Stimulated activated CD8-positive, alpha-beta memory T cell treated with anti-CD3 and anti-CD28 coated beads, Interleukin-4, amount 100 ng/mL, for 24 hours (primary cell): ENCODE results near the gene ABCC11.

Experiments used
- DNase-seq: peaks from one replicate; pipeline ENCODE4 v3.0.0-alpha.2; 2020; ENCODE audit warnings: low read depth

The ABCC11 gene

GRCh38 chr16:48161906-48162305 lies 85.4 kb downstream of the ABCC11 start:
- no peak for DNase-seq

DNA sequence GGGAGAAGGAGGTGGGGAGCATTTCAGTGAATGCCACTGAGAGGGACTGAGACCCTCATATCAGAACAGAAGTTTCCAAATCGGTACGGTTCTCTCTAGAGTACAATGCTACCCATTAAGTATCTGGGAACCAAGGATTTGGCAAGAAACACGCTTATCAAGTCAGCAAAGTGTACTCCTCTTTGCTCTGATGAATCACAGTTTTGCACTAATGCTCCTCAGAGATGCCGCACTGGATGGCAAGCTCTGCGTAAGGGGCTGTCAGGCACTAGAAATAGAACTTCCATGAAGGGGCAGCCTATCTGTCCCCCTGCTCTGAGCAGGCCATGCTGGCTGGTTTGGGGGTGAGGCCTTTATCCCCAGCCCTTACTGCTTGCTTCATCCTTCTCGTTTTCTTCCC lies 86.8 kb downstream of the ABCC11 start:
- no peak for DNase-seq

GRCh38 chr16:48158296-48158695 lies 89.0 kb downstream of the ABCC11 start:
- DNase-seq = peak; percentile 17

DNA sequence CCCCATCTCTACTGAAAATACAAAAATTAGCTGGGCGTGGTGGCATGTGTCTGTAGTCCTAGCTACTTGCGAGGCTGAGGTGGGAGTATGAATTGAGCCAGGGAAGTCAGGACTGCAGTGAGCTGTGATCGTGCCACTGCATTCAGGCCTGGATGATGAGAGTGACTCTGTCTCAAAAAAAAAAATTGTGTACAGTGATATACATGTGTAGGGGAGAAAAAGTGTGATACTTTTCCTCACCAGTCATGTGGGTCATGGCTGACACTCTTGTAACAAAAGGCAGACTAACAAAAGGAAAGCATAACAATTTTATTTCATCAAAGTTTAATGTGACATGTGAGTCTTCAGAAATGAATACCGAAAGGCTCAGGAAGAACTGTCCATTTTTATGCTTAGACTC lies 89.5 kb downstream of the ABCC11 start:
- DNase-seq = no peak

DNA sequence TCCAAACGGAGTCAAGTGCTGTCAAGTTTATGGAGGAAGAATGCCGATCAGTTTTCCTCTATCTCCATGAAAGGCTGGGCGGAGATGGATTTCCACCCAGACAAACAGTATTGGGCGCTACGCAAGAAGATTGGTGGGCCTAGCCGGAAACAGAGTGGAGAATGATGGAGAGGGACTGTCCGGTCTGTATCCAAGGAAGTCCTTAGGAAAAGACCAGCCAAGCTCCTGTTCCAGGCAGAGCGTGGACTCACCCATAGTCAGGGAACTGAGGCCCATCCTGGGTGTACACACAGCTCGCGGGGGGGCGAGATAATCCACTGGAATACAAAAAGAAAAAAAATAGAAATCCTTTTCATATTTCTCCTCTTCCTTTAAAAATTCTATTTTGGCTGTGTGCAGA lies 90.0 kb downstream of the ABCC11 start:
- no peak for DNase-seq

DNA sequence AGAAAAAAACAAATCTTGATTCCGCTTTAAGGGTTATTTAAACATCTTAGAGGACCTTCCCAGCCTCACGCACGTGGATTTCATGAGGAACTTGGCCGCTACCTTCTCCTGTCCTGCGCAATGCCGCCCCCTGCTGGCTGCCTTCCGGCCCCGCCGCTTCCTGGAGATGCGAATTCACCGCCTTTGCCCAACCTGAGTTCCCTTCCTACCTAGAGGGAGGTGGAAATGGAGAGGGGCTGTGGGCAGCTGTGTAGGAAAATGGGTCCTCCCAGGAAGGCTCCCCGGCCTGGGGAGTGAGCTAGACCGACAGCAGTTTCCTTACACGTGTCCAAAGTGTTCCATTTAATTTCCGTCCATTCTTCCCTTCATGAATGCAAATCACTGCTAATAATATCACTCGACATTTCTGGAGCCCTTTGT lies 90.5 kb downstream of the ABCC11 start:
- peak; percentile 75 for DNase-seq

GRCh38 chr16:48155926-48156789 lies 91.2 kb downstream of the ABCC11 start, which contains the start of gene ABCC12:
ABCC12 (minus strand) TSS chr16:48155993; CDS start chr16:48146424, 9,569 bp downstream.
- DNase-seq = no peak

GRCh38 chr16:48153774-48154173 lies 93.6 kb downstream of the ABCC11 start:
- DNase-seq = no peak

GRCh38 chr16:48152226-48152625 lies 95.1 kb downstream of the ABCC11 start:
- DNase-seq = no peak

- DNase-seq = no peak
These were observed 96.6 kb downstream of the ABCC11 start for GRCh38 chr16:48150707-48151106.

DNA sequence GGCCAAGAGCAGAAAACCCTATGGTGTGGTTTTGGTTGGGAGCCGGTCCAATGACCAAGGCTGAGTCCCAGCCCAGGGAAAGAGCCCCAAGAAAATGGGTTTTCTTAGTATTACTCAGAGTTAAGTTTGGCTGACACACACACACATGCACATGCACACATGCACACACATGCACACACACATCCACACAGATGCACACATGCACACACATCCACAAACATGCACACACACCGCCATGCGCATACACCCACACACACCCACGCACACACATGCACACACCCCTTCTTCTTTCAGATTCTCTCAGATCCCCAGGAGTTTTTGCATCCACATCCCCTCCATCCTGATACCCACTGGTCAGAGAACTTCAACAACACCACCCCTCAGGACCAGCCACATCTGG lies 100.6 kb downstream of the ABCC11 start:
- no peak for DNase-seq

DNA sequence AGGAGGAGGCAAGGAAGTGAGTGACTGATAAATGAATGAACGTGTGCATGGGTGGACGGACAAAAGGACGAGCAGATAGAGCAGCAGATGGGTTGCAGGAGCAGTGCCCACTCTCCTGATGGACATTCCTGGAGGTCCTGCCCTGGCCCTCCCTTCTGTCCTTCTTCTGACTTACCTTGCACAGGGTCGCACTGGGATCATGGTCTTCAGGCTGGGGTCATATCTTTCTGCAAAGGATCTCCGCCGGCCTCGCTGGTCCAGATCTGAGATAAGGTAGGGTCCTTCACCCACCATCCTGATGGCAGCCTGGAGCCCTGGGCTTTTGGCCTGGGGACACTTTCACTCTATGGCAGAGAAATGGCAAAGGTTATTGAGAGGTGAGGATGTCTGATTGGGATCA lies 101.2 kb downstream of the ABCC11 start:
- no peak for DNase-seq

DNA sequence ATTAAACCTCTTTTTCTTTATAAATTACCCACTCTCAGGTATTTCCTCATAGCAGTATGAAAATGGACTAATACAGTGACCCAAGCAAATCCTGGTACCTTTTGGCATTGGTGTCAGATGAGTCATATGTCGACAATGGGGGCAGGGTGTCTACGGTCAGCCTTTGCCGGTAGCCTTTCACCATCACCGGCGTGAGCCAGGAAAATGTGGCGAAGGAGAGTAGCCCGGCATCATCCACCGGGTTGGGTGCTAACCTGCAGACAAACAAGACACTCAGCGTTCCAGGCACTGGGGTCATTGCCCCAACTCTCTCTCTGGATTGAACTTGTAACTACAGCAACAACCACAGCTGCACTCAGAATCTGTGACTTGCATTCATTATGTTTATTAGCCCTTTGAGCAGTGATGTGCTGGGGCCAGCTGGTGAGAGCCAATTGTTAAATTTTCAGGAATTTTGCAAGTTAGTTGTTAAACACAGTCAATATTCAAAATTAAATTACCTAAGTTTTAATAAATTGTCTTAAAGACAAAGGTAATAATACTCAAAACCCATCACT lies 103.4 kb downstream of the ABCC11 start:
- no peak for DNase-seq

DNA sequence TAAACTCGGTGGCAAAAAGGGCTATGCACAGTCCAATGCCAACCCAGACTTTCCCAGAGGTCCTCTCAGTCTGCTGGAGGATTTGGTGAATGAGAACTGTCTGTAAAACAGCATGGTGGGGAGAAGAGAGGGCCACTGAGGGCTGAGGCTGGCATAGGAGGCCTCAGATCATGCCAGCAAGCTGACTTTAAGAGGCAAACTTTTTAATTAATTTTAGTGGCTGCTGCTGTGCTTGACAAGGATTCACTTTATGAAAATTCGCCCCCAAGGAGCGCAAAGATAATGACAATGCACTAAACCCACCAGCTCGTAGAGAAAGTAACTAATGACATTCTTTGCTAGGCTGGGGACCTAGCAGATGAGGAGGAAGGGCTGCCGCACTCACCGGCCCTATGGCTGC lies 106.5 kb downstream of the ABCC11 start:
- no peak for DNase-seq

DNA sequence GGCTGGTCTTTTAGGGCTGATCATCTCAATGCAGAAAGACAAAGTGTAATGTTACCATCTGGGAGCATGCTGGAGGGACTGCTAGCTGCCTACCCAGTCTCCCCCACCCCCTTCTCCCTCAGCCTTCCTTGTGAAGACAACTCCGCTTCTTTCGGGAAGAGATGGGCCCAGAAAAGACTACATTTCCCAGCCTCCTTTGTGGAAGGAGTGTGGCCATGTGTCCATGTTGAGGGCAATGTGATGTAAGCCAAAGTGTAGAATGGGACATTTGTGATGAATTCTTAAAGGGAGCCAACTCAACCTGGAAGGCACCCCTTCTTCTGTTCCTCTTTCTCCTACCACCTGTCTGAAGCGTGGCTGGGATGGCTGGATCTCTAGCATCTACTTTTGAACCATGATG lies 107.8 kb downstream of the ABCC11 start:
- DNase-seq = no peak

- no peak for DNase-seq
These were observed 108.8 kb downstream of the ABCC11 start for GRCh38 chr16:48138543-48138942.

DNA sequence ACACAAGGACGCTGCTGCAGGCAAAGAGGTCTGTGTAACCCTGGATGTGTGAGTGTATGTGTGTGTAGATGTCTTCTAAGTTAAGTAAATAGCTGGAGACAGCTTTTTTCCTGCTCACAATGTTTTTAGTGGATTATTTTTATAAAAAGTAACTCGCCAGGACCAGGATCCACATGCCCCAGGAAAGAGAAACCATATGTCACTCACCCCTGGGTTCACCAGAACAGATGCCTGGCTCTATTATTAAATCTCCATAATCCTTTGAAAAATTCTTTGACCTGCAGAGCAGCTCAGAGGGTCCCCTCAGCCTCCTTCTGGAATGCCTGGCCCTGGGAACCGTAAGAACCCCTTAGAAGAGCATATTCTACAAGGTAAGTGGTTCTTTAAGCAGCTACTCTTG lies 109.5 kb downstream of the ABCC11 start:
- DNase-seq = no peak

DNA sequence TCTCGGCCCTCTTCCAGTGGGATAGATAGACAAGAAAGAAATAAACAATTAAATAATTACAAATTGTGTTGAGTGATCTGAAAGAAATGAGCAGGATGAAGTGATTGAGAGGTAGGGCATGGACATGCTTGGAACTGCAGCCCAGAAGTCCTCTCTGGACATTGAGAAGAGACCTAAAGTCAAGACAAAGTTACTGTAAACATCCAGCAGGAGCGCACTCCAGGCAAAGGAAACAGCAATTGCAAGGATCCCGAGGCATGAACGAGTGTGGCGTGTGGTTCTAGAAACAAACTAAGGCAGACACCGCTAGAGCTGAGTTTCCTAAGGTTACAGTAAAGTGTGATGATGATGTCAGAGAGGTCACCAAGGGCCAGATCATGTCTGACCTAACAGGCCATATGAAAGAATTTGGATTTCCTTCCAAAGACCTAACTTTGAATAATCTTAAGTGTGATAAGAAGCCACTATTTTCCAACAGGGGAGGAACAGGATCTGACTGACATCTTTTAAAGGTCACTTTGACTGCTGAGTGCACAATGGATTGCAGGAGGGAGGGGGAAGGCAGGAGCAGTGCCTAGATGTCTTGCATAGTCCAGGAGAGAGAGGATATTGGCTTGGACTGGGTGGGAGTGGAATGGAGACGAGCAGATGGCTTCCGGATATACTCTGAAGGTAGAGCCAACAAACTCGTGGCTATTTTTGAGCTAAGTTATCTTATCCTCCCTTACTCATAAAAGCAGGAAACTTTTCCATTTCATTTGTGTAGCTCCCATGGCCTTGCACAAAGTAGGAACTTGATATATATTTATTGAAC lies 110.6 kb downstream of the ABCC11 start:
- no peak for DNase-seq

DNA sequence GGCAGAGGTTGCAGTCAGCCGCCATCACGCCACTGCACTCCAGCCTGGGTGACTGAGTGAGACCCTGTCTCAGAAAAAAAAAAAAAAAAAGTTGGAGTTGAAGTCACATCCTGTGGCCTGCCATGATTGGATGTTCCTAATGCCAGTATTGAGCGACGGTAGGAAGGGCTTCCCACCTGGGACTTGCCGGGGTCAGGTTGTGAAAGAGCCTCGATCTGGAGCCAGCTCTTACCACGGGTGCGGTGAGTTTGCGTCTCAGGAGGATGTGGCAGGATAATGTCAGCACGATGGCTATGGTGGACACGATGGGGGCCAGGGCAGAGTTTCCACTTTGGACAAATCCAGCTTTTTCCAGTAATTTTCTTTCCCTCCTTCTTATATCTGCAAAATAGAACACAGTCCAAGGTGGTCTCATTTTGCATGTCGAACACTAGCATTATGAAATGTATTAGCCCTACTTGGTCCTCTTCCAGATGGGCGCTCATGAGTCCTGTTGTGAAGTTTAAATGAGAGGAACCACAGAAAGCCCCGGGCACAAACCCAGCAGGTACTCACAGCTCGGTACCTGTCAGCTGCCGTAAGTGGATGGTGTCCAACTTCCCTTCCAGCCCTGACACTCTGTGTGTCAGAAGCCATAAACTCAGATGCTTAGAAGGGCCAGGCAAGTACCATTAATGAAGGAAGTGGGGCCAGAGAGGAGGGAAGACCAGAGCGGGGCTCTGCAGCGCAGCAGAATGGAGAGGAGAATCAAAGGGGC lies 113.7 kb downstream of the ABCC11 start:
- no peak for DNase-seq

- DNase-seq = no peak
These were observed 114.6 kb downstream of the ABCC11 start for GRCh38 chr16:48132696-48133095.

- DNase-seq = no peak
These were observed 116.0 kb downstream of the ABCC11 start for GRCh38 chr16:48131201-48131935.
